GM12874 (cell line): Measurements from ENCODE around the gene CTCFL.

Experiments
- CTCF ChIP-seq: IDR thresholded peaks from 2 replicates; pipeline ENCODE4 v1.5.1; 2011; ENCODE audit warnings: low read depth, mild to moderate bottlenecking, control low read depth, low read length, moderate library complexity; ENCODE audit not compliant: insufficient read depth

The CTCFL gene

GRCh38 chr20:57508831-57509230 is 16.1 kb downstream of the CTCFL start:
- no peak for TF ChIP-seq CTCF

DNA sequence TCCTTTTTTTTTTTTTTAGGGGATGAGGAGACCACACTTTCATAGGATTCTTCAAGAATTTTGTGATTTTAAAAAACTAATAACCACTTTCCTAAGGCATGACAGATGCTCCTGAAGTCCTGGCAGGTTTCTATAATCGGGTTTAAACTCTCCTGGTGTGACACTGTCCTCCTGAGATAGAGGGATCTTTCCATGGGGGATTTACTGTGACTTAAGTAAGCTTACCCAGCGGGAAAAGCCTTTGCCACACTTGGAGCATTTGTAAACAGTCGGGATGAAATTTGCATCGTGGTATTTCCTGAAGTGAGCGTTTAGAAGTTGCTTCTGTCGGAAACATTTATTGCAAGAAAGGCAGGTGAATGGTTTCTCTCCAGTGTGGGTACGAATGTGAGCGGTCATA is 16.6 kb downstream of the CTCFL start:
- TF ChIP-seq CTCF: no peak

DNA sequence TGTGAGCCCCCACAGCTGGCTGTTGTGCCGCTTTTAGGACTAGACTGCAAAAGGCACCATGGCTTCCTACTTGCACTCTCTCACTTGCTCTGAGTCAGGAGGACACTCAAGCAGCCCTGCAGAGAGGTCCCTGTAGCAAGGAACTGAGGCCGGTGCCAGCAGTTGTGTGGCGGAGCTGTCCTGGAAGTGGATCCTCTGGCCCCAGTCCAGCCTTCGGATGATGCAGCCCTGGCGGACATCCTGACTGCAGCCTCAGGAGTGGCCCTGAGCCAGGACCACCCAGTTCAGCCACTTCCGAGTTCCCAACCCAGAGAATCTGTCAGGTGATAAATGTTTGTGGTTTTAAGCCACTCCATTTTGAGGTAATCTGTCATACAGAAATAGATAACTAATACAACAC is 17.5 kb downstream of the CTCFL start:
- no peak for TF ChIP-seq CTCF

DNA sequence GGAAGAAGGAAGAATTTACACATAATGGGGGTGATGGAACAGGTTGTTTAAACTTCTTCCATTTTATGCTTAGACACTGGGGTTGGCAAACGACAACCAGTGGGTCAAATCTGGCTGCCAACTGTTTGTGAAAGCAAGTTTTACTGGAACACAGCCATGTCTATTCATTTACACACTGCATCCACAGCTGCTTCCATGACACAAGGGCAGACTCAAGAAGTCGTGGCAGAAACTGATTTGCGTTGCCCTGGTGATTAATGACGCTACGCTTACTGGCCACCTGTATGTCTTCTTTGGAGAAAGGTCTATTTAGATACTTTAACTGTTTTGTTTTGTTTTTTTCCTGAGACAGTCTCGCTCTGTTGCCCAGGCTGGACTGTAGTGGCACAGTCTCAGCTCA is 19.0 kb downstream of the CTCFL start:
- no peak for TF ChIP-seq CTCF

- TF ChIP-seq CTCF: no peak
Measured at GRCh38 chr20:57504411-57504810, 20.5 kb downstream of the CTCFL start.

DNA sequence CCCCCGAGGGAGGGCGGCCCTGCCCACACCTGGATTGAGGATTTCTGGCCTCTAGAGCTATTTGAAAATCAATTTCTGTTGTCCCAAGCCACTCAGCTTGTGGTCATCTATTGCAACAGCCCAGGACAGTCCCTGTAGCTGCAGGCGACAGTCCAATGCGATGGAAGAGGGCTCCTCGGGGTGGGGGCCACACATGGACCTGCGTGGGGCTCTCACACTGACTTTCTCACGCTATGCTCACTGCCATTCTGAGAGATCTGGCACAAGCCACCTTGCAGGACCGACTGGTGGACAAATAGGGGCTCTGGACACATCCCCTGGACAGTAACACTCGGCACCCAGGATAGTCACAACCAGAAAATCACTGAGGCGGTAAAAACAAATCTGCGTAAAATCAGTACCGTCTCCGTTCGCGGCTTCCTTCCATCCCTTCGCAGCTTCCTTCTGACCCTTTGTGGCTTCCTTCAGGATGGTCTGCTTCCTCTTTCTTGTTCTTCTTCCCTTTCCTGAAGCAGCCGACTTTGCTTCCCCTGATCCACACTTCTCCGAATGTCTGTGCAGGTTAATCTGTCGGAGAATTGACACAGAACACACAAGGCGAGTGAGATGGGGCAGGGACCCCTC is 21.8 kb downstream of the CTCFL start:
- TF ChIP-seq CTCF: no peak

GRCh38 chr20:57502336-57502700 is 22.6 kb downstream of the CTCFL start:
- TF ChIP-seq CTCF: no peak
